CD4-positive, alpha-beta T cell treated with Interleukin-17A for 1 hour (primary cell): ENCODE results near the gene CELF5.
"Not testable (repeated sequence)": the region's sequence is repeated elsewhere in the genome, so short reads cannot be mapped to it uniquely, and the experiment has no call there.

Experiments used
- DNase-seq: peaks from one replicate; pipeline ENCODE4 v3.0.0-alpha.2; 2020

Gene CELF5

DNA sequence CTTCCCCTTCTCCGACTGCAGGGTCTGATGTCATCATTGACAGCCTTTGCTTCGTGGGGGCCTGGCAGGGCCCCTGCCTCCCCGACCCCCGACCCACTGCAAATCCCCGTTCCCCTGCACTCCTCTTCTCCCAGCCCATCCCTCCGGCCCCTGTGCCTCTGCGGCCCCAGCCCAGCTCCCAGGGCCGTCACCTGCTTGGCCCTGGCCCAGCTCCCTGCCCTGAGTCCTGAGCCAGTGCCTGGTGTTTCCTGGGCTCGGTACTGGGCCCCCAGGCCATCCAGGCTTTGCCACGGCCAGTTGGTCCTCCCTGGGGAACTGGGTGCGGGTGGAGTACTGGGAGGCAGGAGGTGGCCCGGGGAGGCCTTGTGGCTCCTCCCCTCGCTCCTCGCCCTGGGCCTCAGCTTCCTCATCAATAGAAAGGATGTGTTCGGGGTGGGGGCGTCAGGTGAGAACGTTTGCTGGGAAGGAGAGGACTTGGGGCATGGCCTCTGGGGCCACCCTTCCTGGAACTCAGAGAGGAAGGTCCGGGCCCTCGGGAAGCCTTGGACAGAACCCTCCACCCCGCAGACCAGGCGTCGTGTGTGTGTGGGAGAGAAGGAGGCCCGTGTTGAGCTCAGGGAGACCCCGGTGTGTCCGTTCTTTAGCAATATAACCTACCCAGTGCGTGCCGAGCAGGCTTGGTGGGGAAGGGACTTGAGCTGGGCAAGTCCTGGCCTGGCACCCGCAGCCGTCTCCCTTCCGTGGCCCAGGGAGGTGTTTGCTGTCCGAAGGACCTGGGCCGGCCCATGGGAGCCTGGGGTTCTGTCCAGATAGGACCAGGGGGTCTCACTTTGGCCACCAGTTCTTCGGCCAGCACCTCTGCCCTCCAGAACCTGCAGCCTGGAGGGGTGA lies 15.9 kb upstream of the CELF5 start:
- DNase-seq, result no peak

- peak; percentile 62 for DNase-seq
These were observed 14.0 kb upstream of the CELF5 start for GRCh38 chr19:3210347-3211017.

DNA sequence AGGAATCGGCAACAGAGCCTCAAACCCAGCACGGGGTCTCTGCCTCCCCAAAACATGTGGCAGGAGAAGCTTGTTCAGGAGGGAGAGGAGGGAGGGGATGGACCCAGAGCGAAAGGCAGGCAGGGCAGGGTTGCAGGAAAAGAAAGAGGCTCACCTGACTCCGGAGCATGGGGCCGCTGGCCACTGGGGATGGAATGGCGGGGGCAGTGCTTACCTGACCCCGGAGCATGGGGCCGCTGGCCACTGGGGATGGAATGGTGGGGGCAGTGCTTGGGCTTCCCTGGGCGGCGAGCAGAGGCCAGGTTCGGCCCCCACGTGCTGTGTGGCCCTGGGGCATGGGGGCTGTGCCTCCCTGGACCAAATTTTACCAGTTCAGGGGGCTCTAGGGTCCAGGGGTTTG lies 13.3 kb upstream of the CELF5 start:
- no peak for DNase-seq

- DNase-seq, result no peak
These were observed 11.3 kb upstream of the CELF5 start for GRCh38 chr19:3213159-3213558.

DNA sequence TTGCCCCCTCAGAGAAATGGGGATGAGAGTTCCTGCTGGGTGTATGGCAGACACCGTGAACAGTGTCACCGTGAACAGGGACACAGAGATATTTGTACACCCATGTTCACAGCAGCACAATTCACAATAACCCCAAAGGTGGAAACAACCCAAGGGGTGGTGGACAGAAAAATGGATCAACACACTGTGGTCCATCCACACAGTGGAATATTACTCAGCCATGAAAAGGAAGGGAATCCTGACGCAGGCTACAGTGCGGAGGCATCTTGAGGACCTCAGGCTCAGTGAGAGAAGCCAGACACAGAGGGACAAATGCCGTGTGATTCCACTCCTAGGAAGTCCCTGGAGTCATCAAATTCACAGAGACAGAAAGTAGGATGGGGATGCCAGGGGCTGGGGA lies 7.6 kb upstream of the CELF5 start:
- DNase-seq, result no peak

DNA sequence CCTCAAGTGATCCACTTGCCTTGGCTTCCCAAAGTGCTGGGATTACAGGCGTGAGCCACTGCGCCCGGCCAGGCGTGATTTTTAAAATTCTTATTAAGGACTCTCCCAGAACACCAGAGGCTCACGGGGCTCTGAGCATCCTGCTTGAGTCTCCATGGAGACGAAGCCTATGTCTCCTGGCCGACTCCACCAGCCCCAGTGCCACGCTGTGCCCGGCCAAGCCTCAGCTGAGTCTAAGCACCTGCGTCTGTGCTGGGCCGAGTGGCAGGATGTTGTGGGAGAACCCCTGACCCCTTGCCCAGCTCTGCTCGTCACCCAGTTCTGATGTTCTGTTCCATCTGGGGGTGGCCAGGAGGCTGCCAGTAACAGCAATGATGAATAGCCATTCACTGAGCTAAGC lies 3.9 kb upstream of the CELF5 start:
- no peak for DNase-seq

- not testable (repeated sequence) for DNase-seq
These were observed 2.9 kb upstream of the CELF5 start for GRCh38 chr19:3221576-3221975.

GRCh38 chr19:3222709-3223108 lies 1.8 kb upstream of the CELF5 start:
- no peak for DNase-seq

- DNase-seq, result no peak
These were observed 666 bp downstream of the CELF5 start for GRCh38 chr19:3225169-3225485.

GRCh38 chr19:3225677-3226093 lies 1.2 kb downstream of the CELF5 start:
- no peak for DNase-seq

GRCh38 chr19:3227054-3227626 lies 2.7 kb downstream of the CELF5 start:
- DNase-seq, result no peak

- DNase-seq, result no peak
These were observed 4.9 kb downstream of the CELF5 start for GRCh38 chr19:3229346-3229743.

- DNase-seq, result no peak
These were observed 5.5 kb downstream of the CELF5 start for GRCh38 chr19:3229888-3230496.

GRCh38 chr19:3231288-3231687 lies 6.8 kb downstream of the CELF5 start:
- DNase-seq, result no peak

GRCh38 chr19:3233116-3233515 lies 8.7 kb downstream of the CELF5 start:
- no peak for DNase-seq

DNA sequence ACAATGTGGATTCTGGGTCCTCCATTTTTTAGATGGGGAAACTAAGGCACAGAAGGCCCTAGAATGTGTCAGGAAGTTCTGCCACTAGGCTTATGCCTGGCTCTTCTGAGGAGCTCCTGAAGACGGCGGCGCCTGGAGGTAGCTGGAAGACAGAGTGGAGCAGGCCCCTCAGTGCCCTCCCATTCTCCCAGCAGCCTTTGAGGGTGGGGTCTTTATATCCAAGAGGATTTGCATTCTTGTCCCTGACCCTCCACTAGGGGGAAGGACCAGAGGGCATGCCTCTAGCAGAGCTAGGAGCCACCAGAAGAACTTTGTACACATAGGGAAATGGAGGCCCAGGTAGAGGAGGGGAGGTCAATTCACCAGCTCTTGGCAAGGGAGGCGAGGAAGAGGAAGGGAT lies 9.4 kb downstream of the CELF5 start:
- DNase-seq, result no peak

- DNase-seq, result no peak
These were observed 10.3 kb downstream of the CELF5 start for GRCh38 chr19:3234800-3235199.

- not testable (repeated sequence) for DNase-seq
These were observed 11.1 kb downstream of the CELF5 start for GRCh38 chr19:3235604-3236003.

- DNase-seq, result no peak
These were observed 11.8 kb downstream of the CELF5 start for GRCh38 chr19:3236272-3236671.

DNA sequence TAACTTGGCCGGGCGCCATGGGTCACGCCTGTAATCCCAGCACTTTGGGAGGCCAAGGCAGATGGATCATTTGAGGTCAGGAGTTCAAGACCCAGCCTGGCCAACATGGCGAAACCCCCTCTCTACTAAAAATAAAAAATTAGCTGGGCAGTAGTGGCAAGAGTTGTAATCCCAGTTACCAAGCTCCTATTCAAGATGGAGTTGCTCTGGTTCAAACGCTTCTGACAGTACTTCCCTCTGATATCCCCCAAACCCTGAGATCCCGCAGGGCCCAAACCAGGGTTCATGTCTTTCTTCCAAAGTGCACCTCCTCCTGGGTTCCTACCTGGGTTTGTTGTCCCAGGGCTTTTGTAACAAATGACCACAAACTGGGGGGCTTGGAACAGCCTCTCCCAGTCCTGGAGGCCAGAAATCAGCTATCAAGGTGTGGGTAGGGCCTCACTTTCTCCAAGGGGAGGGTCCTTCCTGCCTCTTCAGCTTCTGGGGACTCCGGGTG lies 13.7 kb downstream of the CELF5 start:
- no peak for DNase-seq

- DNase-seq, result no peak
These were observed 14.9 kb downstream of the CELF5 start for GRCh38 chr19:3239367-3239766.

DNA sequence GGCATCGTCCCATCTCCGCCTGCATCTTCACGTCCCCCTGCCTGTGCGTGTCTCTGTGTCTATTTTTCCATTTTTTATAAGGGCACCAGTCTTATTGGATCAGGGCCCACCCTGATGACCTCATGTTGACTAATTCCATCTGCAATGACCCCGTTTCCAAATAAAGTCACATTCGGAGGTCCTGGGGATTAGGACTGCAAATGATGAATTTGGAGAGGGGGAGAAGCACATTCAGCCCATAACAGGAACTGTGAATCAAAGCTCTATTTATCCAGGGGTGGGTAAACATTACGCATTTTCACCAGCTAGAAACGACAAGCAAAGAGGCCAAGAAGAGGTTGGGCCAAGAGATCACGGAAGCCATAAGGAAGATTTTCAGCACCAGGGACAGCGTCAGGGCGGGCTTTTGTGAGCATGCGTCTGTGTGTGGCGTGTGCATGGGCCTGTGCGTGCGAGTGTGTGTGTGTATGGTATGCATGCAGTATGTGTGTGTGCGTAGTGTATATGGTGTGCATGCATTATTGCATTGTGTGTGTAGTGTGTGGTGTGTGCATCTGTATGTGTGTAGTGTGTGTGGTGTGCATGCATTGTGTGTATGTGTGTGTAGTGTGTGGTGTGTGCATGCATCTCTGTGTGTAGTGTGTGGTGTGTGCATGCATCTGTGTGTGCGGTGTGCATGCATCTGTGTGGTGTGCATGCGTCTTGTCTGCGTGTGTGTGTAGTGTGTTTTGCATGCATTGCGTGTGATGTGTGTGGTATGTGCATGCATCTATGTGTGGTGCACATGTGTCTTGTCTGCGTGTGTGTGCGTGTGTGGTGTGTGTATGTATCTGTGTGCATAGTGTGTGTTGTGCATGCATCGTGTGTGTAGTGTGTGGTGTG lies 19.6 kb downstream of the CELF5 start:
- DNase-seq, result peak; percentile 41

DNA sequence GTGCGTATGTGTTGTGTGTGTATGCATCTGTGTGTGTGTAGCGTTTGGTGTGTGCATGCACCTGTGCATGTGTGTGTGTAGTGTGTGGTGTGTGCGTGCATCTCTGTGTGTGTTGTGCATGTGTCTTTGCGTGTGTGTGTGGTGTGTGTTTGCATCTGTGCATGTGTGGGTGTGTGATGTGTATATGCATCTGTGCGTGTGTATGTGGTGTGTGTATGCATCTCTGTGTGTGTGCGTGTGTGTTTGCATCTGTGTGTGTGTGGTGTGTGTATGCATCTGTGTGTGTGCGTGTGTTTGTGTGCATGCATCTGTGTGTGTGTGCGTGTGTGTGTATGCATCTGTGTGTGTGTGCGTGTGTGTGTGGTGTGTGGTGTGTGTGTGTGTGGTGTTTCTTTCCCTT lies 20.6 kb downstream of the CELF5 start:
- DNase-seq, result no peak
